Ecto neural progenitor cell (in vitro differentiated cells): ENCODE data around the gene MLN.

ENCODE experiments used
- DNase-seq: peaks from one replicate; pipeline ENCODE4 v3.0.0-alpha.2; 2018; ENCODE audit warnings: low spot score

The MLN gene

DNA sequence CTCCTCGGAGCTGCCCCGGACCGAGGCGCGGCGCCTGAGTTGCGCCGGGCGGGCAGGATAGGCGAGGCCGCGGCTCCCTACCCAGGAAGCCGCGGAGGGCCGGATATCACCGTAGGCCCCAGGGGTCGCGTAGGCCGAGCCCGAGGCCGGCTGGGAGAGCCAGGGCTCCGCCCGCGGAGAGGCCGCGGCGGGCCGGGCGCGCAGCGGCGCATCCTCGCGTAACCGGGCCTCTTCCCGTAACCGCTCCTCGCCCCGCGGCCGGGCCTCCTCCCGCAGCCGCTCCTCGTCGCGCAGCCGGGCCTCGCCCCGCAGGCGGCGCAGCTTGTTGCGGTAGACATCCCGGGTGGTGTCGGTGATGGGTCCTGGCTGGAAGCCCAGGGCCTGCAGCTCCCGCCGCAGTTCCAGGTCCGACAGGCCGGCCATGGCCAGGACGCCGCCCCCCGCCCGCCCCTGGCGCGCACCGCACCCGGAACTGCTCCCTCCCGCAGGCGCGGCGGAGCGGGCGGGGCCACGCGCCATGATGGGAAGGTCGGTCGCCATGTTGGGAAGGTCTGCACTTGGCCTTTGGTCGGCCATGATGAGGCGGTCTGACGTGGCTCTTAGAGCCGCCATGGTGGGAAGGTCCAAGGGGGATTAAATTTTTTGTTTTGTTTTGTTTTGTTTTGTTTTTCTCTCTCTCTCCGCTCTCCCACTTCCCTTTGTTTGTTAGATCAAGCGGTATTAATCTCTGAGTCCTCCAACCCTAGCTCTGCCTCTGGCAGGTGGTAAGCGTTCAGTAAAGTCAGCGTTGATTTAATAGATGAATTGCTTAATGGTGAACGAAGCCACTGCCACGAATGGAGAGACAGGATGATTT lies 14.9 kb downstream of the MLN start, which contains the start of gene LEMD2:
TSS of gene LEMD2 (minus strand) at position 437 of the 856 bp plus-strand sequence. CDS start at position 423, 14 bp downstream.
- peak; percentile 93 for DNase-seq

DNA sequence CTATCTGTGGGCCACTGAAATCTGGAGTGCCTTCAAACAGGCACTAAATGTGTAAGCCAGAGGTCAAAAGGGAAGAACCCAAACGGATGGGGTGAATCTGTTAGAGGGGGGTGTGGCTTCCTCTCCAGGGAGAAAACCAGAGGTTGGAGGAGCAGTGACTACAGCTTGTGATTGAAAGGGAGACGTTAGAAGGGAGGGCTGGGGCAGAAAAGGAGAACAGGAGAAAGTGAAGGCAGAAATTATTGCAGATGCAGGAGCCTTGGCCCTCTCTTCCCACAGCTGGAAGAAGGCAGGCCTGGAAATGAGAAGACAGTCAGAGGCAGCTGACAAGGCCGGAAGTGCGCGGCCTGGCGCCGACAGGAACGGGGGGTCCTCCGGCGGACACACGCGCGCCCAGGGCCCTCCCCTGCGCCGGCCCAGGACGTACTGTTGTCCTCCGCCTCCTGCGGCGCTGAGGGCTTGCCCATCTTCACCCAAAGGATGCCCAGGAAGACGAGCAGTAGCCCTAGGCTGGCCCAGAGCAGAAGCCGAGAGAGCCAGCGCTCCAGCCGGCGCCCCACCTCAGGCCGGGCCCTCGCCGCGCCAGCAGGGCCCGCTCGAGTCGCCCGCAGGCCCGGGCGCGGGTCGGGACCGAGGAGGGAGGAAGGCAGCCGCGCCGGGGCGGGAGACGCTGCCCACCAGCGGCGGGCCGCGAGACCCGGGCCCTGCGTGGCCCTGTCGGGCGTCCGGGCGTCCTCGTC lies 15.7 kb downstream of the MLN start:
- DNase-seq: peak; percentile 66

DNA sequence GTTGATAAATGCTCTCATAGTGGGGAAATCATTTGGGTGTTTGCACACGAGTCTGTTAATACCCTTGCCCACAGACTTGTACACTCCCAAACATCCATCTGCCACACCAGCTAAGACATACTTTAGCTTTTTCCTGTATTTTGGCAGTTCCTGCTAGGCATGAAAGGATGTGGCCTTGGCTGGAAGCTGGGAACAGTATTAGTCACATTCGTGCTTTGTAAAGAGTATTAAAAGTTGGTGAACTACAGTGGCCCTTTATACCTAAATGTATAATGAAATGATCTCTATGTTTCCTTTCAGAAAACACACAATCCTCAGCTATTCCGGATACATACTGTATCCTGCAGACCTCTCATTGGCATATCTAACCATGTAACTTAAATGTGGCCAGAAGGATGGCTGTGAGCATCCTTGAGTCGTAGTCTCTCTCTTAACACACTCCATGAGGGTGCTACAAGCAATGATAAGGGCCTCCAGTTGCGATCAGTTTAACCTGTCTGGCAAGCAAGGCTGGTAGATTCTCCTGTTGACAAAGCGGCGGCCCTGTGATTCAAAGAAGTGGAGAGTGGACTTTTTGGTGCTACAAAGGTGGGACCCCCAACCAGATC lies 16.4 kb downstream of the MLN start:
- no peak for DNase-seq

DNA sequence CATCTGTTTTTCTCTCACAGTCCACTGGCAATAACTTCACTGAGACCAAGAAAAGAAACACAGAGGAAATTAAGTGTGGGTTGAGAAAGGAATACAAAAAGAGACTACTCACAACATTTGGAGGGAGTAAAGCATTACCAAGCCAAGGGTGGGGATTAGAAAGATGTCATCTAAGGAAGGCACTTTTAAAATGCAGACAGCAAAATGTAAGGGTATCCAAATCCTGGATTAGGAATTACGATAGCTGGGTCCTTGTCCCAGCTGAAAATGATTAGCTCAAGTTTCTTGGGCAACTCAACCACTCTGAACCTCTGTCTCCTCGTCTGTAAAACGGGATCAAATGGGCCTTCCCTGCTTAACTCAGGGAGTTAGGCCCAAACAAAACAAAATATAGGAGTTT lies 17.1 kb downstream of the MLN start:
- DNase-seq: no peak

DNA sequence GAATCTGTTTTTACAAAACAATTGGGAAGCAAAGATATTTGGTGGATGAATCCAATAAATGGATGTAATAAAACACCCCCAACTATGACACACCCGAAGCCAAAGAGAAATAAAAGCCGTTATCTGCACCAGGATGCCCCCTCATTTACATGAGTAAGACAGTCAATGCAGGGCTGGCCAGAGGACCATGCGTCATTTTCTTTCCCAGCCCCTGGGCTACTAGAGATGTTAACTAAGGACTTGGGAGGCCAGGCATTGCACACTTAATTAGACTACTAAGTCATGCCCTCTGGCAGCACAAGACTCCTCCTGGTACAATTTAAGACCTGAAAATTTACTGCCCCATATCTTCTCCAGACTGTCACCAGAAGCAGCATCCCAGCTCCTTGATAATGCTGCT lies 18.0 kb downstream of the MLN start:
- DNase-seq: no peak

DNA sequence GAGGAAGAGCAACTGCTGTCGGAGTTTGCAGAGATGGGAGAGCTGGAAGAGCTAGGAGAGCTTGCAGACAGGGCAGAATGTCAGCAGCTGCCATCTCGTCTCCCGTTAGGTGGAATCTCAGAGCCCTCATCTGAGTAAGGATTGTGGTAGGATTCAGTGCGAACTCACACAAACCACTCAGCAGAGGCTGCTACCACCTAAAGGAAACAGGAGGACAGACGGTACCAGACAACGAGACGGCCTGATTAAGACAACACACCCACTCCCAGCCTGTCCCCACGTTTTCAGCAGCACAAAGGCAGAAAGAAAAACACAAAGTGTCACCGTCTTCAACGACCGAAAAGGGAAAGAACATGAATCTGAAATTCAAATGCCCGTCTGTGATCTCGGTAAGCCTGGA lies 19.0 kb downstream of the MLN start:
- DNase-seq: no peak

DNA sequence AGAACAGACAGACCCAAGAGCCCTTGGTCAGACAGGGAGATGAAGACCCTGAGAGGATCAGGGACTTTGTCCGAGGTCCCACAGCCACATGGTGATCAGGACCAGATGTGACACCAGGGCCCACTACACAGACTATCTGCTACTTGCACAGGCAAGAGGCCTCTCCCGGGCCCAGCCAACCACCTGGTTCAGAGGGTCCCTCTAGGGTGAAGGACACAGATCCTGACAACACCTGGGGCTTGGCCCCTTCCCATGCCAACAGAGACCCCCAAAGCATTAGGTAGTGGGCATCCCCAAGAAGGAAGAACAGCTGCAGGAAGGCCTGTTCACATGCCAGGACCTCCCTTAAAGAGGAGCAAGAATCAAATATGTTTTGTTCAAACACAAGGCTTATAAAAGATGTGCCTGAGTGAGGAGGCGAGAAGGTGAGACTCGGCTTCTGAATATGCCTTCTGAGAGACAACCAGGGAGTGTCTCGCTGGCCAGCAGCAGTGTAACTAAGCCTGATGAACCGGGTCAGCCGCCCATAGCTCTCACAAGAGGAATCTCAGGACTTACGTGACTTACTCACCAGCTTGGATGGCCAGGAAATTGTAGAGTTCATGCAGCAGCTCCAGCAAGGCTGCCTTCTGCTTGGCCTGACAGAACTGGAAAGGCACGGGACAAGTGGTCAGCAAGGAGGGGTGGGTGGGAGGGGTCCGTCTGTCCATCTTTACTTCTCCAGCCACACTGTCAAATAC lies 19.9 kb downstream of the MLN start:
- no peak for DNase-seq

DNA sequence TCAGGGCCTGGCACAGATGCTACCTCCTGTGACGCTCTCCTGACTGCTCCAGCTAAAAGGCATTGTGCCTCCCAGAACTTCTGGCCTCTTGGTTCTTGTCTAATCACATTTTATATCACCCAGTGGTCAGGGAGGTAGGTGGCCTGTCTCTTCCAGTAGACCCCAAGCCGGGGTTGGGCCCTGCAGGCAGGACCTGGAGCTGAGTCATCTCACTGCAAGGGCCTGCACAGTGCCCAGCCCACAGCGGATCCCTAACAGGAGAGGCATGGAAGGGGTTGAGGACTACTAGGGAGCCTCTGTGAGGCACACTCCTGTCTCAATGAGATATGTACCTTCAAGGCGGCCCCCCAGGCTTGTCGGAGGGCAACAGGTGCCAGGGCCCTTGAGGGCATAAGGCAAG lies 21.2 kb downstream of the MLN start:
- no peak for DNase-seq

DNA sequence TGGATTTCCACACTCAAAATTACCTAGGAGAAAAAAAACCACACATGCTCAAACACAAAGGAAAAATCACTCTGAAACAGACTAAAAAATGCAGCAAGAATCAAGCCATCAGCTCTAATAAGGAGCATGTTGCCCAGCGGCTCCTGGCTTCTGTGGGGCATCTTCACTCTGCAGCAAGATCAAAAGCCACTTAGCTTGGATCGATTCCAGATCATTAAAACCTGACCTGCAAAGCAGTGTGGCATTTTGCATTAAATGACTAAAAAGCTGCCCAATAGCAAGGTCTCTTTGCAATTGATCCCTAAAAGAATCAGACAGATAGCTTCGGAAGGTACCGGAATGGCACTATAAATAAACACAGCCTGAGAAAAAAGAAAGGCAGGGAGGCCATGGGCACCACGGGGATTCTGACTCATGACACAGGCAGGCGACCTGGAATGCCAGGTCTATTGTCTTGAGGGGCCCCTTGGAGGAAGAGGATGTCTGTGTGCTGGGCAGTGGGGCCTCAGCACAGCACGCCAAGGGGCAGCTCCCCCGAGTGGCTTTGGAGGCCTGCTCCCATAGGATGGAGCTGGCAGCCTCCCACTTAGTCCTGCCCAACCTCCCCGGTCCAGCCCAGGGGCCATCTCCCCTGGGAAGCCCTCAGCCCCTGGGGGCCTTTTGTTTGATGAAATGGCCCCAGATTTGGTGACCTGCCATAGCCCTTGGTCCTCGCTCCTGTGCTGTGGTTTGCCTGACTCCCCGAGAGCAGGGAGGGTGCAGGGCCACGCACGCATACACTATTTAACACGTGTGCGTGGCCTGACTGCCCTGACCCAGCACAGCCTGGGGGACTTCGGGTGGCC lies 22.4 kb downstream of the MLN start:
- DNase-seq: no peak

DNA sequence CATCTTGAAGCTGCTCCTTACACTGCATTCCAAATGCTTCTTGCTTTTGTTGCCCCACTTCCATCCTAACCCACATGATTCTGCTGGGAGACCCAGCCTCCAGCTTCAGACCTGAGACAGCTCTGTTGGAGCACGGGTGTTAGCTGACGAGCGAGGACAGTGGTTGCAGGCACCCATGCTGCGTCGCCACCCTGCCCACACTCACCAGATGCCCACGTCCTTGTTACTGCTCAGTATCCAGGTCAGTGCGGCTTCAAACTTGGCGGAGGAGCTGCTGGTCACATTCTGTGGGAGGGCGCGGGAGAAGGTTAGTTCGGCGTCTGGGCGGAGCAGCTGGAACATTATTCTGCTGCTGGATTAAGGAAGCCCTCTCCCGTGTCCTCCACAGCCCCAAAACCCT lies 23.9 kb downstream of the MLN start:
- DNase-seq: no peak

DNA sequence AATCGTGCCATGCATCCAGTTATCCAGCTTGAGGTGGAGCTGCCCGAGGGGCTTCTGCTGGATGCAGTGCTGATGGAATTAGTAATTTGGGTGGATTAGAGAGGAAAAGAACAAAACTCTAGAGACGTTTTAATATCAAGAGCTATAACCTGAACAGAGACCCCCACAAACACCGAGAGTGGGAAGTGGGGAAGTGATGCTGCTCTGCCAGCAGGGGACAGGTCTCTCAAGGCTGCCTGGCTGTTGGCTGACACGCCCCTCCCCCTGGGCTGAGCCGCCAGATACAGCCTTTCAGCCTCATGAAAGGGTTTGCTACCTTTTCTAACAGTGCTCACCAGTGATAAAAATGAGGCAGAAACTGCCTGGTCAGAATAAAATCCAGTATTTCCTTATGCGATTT lies 24.5 kb downstream of the MLN start:
- no peak for DNase-seq

DNA sequence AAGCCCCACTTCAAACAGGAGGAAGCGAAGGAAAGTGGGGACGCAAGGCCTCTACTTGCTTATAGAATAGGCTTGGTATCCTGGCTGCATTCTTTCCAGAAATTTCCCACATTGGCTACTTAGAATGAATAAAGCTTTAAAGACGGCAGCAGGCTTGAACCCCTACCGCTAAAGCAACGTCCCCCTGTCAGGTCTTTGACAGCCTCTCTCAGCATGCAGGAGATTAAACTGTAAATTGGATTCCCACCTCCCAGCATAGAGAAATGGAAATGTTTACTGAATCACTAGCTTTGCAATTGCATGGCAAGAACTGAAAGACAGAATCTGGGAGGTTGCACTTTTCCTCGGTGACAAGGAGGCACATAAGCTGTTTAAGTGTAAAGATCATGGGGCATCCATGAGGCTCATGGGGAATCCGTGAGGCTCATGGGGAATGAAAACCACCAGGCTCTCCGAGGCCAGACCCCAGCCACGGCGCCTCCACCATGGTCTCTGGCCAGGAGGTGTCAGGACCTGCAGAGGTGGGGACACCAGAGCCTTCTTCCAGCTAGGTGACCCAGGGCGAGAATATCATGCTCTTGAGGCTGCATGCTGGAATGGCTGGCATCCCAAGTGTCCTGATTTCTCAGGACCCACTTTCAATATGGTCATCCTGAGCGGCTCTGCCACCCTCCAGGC lies 25.2 kb downstream of the MLN start:
- no peak for DNase-seq

DNA sequence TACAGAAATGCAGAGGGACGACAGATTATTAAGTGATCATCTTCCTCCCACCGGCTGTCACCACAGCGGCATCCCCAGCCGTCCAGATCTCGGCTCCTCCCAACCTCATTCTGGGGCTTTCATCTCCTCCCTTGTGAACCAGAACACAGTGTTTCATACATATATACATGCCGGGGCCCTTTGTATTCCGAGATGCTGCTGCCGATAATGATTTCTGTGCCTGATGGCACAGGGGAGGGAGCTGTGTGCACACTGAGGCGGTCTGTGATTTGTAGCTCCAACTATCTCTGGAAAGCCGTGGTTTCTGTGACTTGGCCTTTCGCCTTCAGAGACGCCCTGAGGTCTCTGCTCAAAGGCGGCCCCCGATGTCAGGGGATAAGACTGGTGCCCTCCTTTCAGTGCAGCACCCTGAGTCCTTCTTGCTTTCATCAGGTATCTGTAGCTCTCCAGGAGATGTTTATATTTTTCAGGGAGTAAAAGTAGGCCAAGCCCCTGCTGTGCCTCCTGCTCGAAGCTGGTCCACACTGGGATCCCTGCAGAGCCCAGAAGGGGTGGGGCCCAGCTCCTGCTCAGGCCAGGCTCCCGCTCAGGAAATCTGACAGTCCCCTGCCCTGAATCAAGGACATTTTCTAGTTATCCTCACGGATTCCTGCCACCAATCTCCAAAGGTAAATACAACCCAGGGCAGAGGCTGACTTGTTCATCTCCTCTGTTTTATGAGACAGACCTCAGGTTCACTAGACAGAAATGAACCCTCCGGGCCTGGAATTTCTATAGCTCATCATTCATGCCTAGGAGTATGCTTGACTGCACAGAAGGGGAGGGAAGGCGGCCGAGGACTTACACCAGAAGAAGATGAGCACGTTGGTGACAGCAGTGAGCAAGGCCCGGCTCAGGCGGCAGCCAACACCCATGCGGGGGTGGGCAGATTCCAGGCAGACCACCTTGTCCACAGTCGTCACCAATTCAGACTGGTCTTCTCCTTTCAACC lies 26.1 kb downstream of the MLN start:
- no peak for DNase-seq

DNA sequence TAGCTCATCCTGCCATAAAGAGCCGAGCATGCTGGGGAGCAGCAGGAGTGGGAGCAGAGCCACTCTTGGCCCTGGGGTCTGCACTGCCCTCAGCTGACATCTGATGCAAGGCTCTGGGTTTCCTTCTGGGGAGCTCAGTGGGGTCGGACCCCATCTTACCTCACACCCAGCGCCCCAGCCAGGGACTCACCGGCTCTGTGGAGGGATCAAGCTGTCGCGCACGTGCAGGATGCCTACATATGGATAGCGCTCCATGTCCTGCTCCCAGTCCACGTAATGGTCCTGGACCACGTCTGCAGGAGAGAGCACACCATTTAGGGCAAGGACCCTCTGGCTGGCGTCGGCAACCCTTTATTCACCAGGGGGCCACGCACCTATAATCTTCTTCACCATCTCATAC lies 27.0 kb downstream of the MLN start:
- DNase-seq: no peak

DNA sequence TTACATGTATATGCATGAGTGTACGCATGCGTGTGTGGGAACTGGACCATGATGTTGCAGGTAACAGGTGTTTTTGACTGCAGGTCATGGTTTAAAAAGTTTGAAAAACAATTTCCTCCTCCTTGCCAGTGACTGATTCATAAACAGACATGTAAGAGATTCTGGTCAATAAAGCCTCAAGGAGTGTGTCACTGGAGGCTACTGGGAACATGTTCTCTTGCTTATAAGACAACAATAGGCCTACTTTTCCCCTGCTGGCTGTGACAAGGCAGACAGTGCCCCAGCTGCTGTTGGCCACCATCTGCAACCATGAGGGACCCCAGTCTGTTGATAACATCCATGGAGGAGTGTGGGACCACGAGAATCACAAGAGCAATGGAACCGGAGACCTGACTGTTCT lies 27.6 kb downstream of the MLN start:
- DNase-seq: no peak

DNA sequence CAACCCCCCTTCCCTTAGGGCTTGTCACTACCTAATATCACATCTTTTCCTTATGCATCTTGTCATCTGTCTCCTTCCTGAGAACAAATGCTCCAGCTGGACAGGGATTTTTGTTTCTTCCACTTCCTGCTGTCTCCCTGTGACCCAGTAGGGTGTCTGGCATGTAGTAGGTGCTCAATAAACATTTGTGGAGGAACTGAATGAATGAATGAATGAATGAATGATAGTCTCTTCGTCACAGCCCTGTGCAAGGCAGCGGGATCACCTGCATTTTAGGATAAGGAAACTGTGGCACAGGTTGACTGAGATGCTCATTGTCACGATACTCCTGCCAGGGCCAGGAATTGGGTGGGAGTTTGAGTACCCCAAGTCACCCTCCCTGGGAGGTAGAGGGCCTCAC lies 29.0 kb downstream of the MLN start:
- DNase-seq: no peak

DNA sequence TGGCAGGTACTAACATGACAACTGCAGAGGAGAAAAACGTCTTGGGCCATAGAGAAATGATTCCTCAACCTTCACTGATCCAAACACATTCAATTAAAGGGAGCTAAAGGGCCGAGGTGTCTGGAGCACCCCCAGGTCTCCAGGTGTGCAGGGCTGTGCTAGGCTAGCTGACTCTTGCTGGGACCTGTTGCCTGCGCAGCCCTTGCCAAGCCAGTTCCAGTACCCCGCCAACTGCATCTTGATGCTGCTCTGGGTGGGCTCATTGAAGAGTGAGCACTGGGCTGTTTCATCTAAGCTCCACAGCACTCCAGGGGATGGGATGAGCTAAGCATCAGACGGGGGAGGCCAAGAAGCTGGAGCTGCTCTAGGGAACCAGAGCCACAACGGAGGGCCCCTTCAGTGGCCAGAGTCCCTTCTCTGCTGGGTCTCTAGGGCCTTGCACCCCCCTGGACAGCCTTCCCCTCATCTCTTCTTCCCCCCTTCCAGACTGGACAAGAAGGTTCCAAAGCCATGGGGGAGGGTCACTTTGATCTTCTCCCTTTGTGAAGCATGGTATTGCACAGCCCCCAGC lies 30.8 kb downstream of the MLN start:
- DNase-seq: no peak

DNA sequence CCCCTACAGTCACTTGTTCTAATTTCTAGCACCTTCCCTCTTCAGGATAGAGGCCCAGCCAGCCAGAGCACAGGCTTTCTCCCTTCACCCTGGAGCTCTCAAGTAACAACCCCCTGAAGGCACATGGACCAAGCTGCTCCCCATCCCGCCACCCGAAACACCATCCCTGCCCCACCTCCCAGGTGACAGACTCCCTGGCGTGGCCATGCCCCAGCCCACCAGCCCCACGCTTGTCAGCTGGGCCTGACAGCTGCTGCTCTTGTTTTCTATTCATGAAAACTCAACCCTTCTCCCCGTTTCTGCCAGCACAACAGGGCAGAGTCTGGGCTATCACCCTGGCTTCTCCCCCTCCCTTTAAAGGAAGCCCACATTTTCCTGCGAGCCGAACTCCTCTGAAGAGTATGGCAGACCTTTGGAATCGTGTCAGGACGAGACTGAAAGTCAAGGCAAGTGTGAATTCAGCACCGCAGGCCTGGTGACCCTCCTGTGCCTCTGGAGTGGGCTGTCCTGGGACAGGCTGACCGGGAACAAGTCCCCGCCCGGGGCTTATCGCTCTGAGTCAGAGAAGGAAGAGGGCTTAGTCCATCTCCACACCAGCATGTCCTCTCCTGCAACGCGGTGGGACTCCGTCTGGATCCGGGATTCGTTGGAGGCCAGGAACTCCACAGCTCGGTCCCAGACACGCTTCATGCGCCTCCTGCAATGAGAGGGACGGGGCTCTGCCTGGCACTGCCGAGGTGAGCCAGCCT lies 31.5 kb downstream of the MLN start:
- no peak for DNase-seq
